Tibial nerve (tissue), 4 donors: ENCODE data around the gene ATXN7L3B.

ENCODE experiments used
- CTCF ChIP-seq, 5 experiments: fragments of 200-600 bp in 3 of 5; fragments of 450-650 bp in 2 of 5; sonication (generic) in 3 of 5; IDR thresholded peaks; one replicate each; pipeline ENCODE4 v1.5.1; 2016 to 2019; ENCODE audit warnings: antibody characterized with exemption in 5 of 5, mild to moderate bottlenecking in 3 of 5, moderate library complexity in 2 of 5
- EP300 ChIP-seq, 2 donors: sonication (generic); formaldehyde crosslinking; IDR thresholded peaks; one replicate each; pipeline ENCODE4 v1.6.1; 2017; ENCODE audit warnings: antibody characterized with exemption in 2 of 2, mild to moderate bottlenecking in 1 of 2
- POLR2A ChIP-seq, 2 donors: fragments of 450-650 bp; IDR thresholded peaks; one replicate each; pipeline ENCODE4 v1.6.1; 2017; ENCODE audit warnings: antibody characterized with exemption in 2 of 2, mild to moderate bottlenecking in 2 of 2, moderate library complexity in 2 of 2

GRCh38 chr12:74551291-74551690 lies 13.7 kb downstream of the ATXN7L3B start:
- no peak for TF ChIP-seq CTCF (IDR thresholded peaks at IDR 0.05)
- TF ChIP-seq POLR2A (IDR thresholded peaks at IDR 0.05): no peak
- TF ChIP-seq EP300 (IDR thresholded peaks at IDR 0.05): no peak
